SK-N-SH (cell line): ENCODE results near the gene CEACAM20. TPM values are rescaled to one million over a fixed set of nuclear protein-coding genes. Genes with fewer than 3 reads are reported as not detected.

ENCODE experiments used
- CTCF ChIA-PET: fragments of 300-600, 350-600 bp; formaldehyde crosslinking; extraction: SDS; loops from one replicate; lab custom pipeline; 2021; lab: Yijun Ruan, JAX
- POLR2A ChIA-PET: fragments of 350-600 bp; sonication (Branson Sonifier 250); formaldehyde crosslinking; extraction: SDS; loops from one replicate; lab custom pipeline; 2020; ENCODE audit warnings: antibody characterized with exemption, inconsistent platforms; lab: Yijun Ruan, JAX
- DNase-seq: peaks from one replicate; pipeline ENCODE4 v3.0.0; 2012
- H2AFZ ChIP-seq: fragments of 200-600 bp; sonication (generic); 2 replicates; pipeline ENCODE4 v1.8.1; 2016; ENCODE audit warnings: antibody characterized with exemption, mild to moderate bottlenecking, low read depth
- H3F3A ChIP-seq: fragments of 200-600 bp; sonication (generic); replicated peaks from 2 replicates; pipeline ENCODE3; 2016; ENCODE audit warnings: antibody characterized with exemption, mild to moderate bottlenecking; ENCODE audit not compliant: insufficient read depth
- H3K27ac ChIP-seq, 2 experiments: fragments of 200-500 bp in 1 of 2; fragments of 200-600 bp in 1 of 2; sonication (Bioruptor generic) in 1 of 2; sonication (generic), shearing (Covaris generic) in 1 of 2; 2 replicates each; pipeline versions ENCODE4 v1.5.1 to v1.6.1; 2014 to 2016; ENCODE audit warnings: low read depth in 2 of 2, inconsistent platforms in 1 of 2, low read length in 1 of 2, mild to moderate bottlenecking in 1 of 2, mixed read lengths in 1 of 2
- H3K27me3 ChIP-seq: fragments of 200-600 bp; sonication (generic), shearing (Covaris generic); 2 replicates; pipeline ENCODE4 v1.6.1; 2016; ENCODE audit warnings: mixed run types; ENCODE audit not compliant: insufficient read depth
- H3K36me3 ChIP-seq, 2 experiments: fragments of 200-500 bp in 1 of 2; fragments of 200-600 bp in 1 of 2; sonication (Bioruptor generic) in 1 of 2; sonication (generic) in 1 of 2; replicated peaks in 1 of 2; 2 replicates each; pipeline versions ENCODE3 to v1.5.1; 2014 to 2016; ENCODE audit warnings: low read length in 1 of 2, mild to moderate bottlenecking in 1 of 2; ENCODE audit not compliant: insufficient read depth in 2 of 2, control insufficient read depth in 1 of 2
- H3K4me1 ChIP-seq, 2 experiments: fragments of 200-500 bp in 1 of 2; fragments of 200-600 bp in 1 of 2; sonication (Bioruptor generic) in 1 of 2; sonication (generic), shearing (Covaris generic) in 1 of 2; 2 replicates each; pipeline versions ENCODE4 v1.5.1 to v1.6.1; 2014 to 2016; ENCODE audit warnings: low read depth in 1 of 2, low read length in 1 of 2, mixed run types in 1 of 2; ENCODE audit not compliant: insufficient read depth in 2 of 2, control insufficient read depth in 1 of 2
- H3K4me2 ChIP-seq: fragments of 200-600 bp; sonication (generic), shearing (Covaris generic); 2 replicates; pipeline ENCODE4 v1.6.1; 2017; ENCODE audit warnings: mixed run types
- H3K4me3 ChIP-seq, 2 experiments: fragments of 200-500 bp in 1 of 2; fragments of 200-600 bp in 1 of 2; sonication (Bioruptor generic) in 1 of 2; sonication (generic), shearing (Covaris generic) in 1 of 2; 2 replicates each; pipeline versions ENCODE4 v1.5.1 to v1.8.1; 2014 to 2016; ENCODE audit warnings: low read depth in 2 of 2, inconsistent platforms in 1 of 2, low read length in 1 of 2, mild to moderate bottlenecking in 1 of 2, mixed read lengths in 1 of 2, moderate library complexity in 1 of 2
- H3K79me2 ChIP-seq: fragments of 200-600 bp; sonication (generic); 2 replicates; pipeline ENCODE4 v1.8.1; 2017; ENCODE audit warnings: mild to moderate bottlenecking; ENCODE audit not compliant: insufficient read depth
- H3K9ac ChIP-seq: fragments of 200-600 bp; sonication (generic); 2 replicates; pipeline ENCODE4 v1.6.1; 2017; ENCODE audit warnings: mixed run types
- H3K9me2 ChIP-seq: fragments of 200-600 bp; sonication (generic); 2 replicates; pipeline ENCODE4 v1.6.1; 2017; ENCODE audit warnings: mixed run types
- H3K9me3 ChIP-seq: fragments of 200-600 bp; sonication (generic); 2 replicates; pipeline ENCODE4 v1.6.1; 2017; ENCODE audit warnings: mixed run types, mild to moderate bottlenecking, moderate library complexity
- H4K20me1 ChIP-seq: fragments of 200-600 bp; sonication (generic); 2 replicates; pipeline ENCODE4 v1.6.1; 2017; ENCODE audit warnings: mild to moderate bottlenecking, mixed run types; ENCODE audit not compliant: insufficient read depth
- FOXM1 ChIP-seq: IDR thresholded peaks from 2 replicates; pipeline ENCODE4 v1.4.0; 2012; ENCODE audit warnings: low read depth, mild to moderate bottlenecking
- JUND ChIP-seq: IDR thresholded peaks from 2 replicates; pipeline ENCODE4 v1.4.0; 2012
- MEF2A ChIP-seq: IDR thresholded peaks from 2 replicates; pipeline ENCODE4 v1.4.0; 2012; ENCODE audit warnings: low read depth, borderline replicate concordance
- NFIC ChIP-seq: IDR thresholded peaks from 2 replicates; pipeline ENCODE4 v1.4.0; 2012; ENCODE audit warnings: borderline replicate concordance
- NRF1 ChIP-seq: IDR thresholded peaks from 2 replicates; pipeline ENCODE4 v1.6.1; 2012; ENCODE audit warnings: low read depth, mild to moderate bottlenecking, low read length
- POLR2AphosphoS5 ChIP-seq: IDR thresholded peaks from 2 replicates; pipeline ENCODE4 v1.6.1; 2012; ENCODE audit warnings: low read depth, low read length
- RAD21 ChIP-seq: IDR thresholded peaks from 2 replicates; pipeline ENCODE4 v1.6.1; 2012; ENCODE audit warnings: mild to moderate bottlenecking, low read length
- RCOR1 ChIP-seq: fragments of 150-350 bp; IDR thresholded peaks from 2 replicates; pipeline ENCODE4 v1.6.1; 2017; ENCODE audit warnings: antibody characterized with exemption, low read length
- RFX5 ChIP-seq: IDR thresholded peaks from 2 replicates; pipeline ENCODE4 v1.6.1; 2012; ENCODE audit warnings: mild to moderate bottlenecking, improper control_type of control experiment, low read length
- RXRA ChIP-seq: IDR thresholded peaks from 2 replicates; pipeline ENCODE4 v1.4.0; 2012; ENCODE audit warnings: low read depth, mild to moderate bottlenecking, borderline replicate concordance
- TCF12 ChIP-seq: IDR thresholded peaks from 2 replicates; pipeline ENCODE4 v1.4.0; 2012
- TEAD4 ChIP-seq: IDR thresholded peaks from 2 replicates; pipeline ENCODE4 v1.4.0; 2012; ENCODE audit warnings: mild to moderate bottlenecking, borderline replicate concordance; ENCODE audit not compliant: insufficient read depth
- WGBS: methylation state at CpG from one replicate; pipeline ENCODE4 v1.1.6; 2017; ENCODE audit warnings: low lambda C conversion rate; 5-methylcytosine and 5-hydroxymethylcytosine counted together
- polyA plus RNA-seq, 3 experiments: library from polyadenylated mRNA; depleted of rRNA; stranded (reverse); fragments of >200 nt; gene quantifications; 2 replicates each; pipeline ENCODE4 v1.2.3, GENCODE V29; 2012
- TF ChIP-seq, protein P1 (sequence below): IDR thresholded peaks from 2 replicates; pipeline ENCODE4 v1.6.1; 2012; ENCODE audit warnings: mild to moderate bottlenecking, low read depth, low read length, moderate library complexity
- TF ChIP-seq, protein P2 (sequence below): IDR thresholded peaks from 2 replicates; pipeline ENCODE4 v1.4.0; 2012; ENCODE audit warnings: low read depth
- TF ChIP-seq, protein P3 (sequence below): fragments of 200-600 bp; sonication (generic); IDR thresholded peaks from 2 replicates; pipeline ENCODE4 v1.6.1; 2017; ENCODE audit warnings: antibody characterized with exemption, mild to moderate bottlenecking, moderate library complexity
- TF ChIP-seq, protein P4 (sequence below): IDR thresholded peaks from 2 replicates; pipeline ENCODE4 v1.4.0; 2012; ENCODE audit warnings: low read depth, borderline replicate concordance

The CEACAM20 gene
- polyA plus RNA-seq, 1 of the 3 experiments (the other 2 are of a cell fraction) = not detected

DNA sequence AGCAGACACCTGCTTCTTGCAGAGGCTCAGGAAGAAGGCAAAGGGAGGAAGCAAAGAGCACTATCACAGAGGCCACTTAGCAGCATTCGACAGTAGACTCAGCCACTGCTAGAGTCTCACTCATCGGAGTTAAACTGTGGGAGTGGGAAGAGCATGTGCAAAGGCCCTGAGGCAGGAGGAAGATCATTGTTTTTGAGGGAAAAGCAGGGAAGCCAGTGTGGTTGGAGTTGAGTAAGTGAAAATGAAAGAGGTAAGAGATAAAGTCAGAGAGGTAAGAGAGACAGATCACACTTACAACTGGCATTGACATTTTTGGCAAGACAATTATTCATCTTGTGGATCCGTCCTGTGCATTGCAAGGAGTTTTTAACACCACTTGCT is 41.1 kb upstream of the CEACAM20 start:
- H3K27ac ChIP-seq = no peak overlapping the region
- no peaks in the 10 kb centered on the region for H3F3A ChIP-seq
- H4K20me1 ChIP-seq = no peaks in the 10 kb centered on the region
- no peak for DNase-seq
- TF ChIP-seq, protein P1, sequence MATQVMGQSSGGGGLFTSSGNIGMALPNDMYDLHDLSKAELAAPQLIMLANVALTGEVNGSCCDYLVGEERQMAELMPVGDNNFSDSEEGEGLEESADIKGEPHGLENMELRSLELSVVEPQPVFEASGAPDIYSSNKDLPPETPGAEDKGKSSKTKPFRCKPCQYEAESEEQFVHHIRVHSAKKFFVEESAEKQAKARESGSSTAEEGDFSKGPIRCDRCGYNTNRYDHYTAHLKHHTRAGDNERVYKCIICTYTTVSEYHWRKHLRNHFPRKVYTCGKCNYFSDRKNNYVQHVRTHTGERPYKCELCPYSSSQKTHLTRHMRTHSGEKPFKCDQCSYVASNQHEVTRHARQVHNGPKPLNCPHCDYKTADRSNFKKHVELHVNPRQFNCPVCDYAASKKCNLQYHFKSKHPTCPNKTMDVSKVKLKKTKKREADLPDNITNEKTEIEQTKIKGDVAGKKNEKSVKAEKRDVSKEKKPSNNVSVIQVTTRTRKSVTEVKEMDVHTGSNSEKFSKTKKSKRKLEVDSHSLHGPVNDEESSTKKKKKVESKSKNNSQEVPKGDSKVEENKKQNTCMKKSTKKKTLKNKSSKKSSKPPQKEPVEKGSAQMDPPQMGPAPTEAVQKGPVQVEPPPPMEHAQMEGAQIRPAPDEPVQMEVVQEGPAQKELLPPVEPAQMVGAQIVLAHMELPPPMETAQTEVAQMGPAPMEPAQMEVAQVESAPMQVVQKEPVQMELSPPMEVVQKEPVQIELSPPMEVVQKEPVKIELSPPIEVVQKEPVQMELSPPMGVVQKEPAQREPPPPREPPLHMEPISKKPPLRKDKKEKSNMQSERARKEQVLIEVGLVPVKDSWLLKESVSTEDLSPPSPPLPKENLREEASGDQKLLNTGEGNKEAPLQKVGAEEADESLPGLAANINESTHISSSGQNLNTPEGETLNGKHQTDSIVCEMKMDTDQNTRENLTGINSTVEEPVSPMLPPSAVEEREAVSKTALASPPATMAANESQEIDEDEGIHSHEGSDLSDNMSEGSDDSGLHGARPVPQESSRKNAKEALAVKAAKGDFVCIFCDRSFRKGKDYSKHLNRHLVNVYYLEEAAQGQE = no peak
- TF ChIP-seq RAD21 = no peak
- no peak for TF ChIP-seq RCOR1
- no peaks in the 10 kb centered on the region for H3K4me1 ChIP-seq
- H3K79me2 ChIP-seq = no peaks in the 10 kb centered on the region
- no peak overlapping the region for H2AFZ ChIP-seq
- H3K9me3 ChIP-seq = no peaks in the 10 kb centered on the region
- H3K9me2 ChIP-seq = no peaks in the 10 kb centered on the region
- H3K4me3 ChIP-seq = peak overlapping the region in 1 of 2 experiments; percentile 34; a peak in 1 of 4 replicates
- H3K36me3 ChIP-seq = no peaks in the 10 kb centered on the region
- no peak overlapping the region for H3K9ac ChIP-seq
- CTCF ChIA-PET = interaction anchor here (0.5 to 3.3 kb wide), 65 partner anchors 9 to 570 kb away, joined by 3 to 148 read pairs (median 5); partner anchors contain the start of genes CEACAM19 and CEACAM20
- POLR2A ChIA-PET = interaction anchor here (0.8 kb wide), 1 partner anchor 86 kb away, joined by 3 read pairs; no protein-coding TSS in a partner anchor
- H3K4me2 ChIP-seq = no peak overlapping the region
- H3K27me3 ChIP-seq = peaks cover 36% of the 10 kb centered on the region; the same call in 1 of the 2 replicates
- WGBS = 4% methylated on average over 3 of the region's 3 CpGs

DNA sequence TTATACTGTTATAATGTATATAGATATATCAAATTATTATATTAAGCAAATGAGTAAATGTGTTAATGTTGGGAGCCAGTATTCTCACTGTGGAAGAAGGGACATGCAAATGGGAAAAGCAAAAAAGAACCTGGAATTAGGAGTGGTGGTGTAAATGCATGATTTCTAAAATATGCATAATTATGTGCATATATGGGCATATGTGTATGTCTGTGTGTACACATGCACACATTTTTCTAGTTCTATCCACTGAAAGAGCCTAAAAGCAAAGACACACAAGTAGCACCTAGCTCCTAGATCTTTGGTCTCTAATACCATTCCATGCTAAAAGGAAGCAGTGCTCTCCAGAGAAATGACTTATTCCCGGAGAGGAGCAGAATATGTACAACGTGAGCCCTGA is 38.3 kb upstream of the CEACAM20 start:
- CTCF ChIA-PET = interaction anchor here (0.8 to 1.1 kb wide), 2 partner anchors 90 kb away, joined by 3 to 7 read pairs; no protein-coding TSS in a partner anchor
- Histone ChIP-seq H3K4me3 (no peak overlapping the region), H2AFZ (no peak overlapping the region), H3K4me1 (no peaks in the 10 kb centered on the region), H3F3A (no peaks in the 10 kb centered on the region), H3K4me2 (no peak overlapping the region), H3K27ac (no peak overlapping the region), H4K20me1 (no peaks in the 10 kb centered on the region), H3K9me2 (no peaks in the 10 kb centered on the region), H3K9me3 (no peaks in the 10 kb centered on the region), H3K79me2 (no peaks in the 10 kb centered on the region), H3K27me3 (peaks cover 44% of the 10 kb centered on the region; the same call in 1 of the 2 replicates), H3K9ac (no peak overlapping the region), H3K36me3 (no peaks in the 10 kb centered on the region)
- POLR2A ChIA-PET = no interaction called here
- no peak for DNase-seq
- TF ChIP-seq NFIC = no peak
- TF ChIP-seq, protein P2, sequence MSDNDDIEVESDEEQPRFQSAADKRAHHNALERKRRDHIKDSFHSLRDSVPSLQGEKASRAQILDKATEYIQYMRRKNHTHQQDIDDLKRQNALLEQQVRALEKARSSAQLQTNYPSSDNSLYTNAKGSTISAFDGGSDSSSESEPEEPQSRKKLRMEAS = no peak
- 25% methylated on average over 2 of the region's 2 CpGs for WGBS

DNA sequence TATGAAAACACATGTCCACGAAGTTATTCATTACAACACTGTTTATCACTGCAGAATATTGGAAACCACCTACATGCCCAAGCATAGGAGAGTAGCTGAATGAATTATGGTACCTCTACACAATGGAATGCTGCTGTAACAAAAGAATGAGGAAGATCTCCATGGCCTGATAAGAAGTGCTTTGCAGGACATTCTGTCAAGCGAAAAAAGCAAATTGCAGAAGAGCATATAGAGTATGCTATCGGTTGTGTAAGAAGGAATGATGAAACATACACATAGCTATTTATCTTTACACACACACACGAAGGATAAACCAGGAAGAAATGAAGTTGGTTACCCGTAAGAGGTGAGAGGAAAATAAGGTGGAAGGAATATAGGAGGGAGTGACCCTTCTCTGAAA is 37.5 kb upstream of the CEACAM20 start:
- under 1% methylated on average over 5 of the region's 5 CpGs for WGBS
- no peaks in the 10 kb centered on the region for H4K20me1 ChIP-seq
- no peaks in the 10 kb centered on the region for H3K9me2 ChIP-seq
- ChIA-PET CTCF (interaction anchor here (0.8 to 1.7 kb wide), 2 partner anchors 10 to 91 kb away, joined by 3 read pairs; no protein-coding TSS in a partner anchor), POLR2A (no interaction called here)
- no peak overlapping the region for H3K9ac ChIP-seq
- H3K27ac ChIP-seq = no peak overlapping the region
- peaks cover 49% of the 10 kb centered on the region; the same call in 1 of the 2 replicates for H3K27me3 ChIP-seq
- no peaks in the 10 kb centered on the region for H3K4me1 ChIP-seq
- no peaks in the 10 kb centered on the region for H3F3A ChIP-seq
- DNase-seq = no peak
- no peak overlapping the region for H3K4me2 ChIP-seq
- H3K79me2 ChIP-seq = no peaks in the 10 kb centered on the region
- no peak overlapping the region for H2AFZ ChIP-seq
- H3K9me3 ChIP-seq = no peaks in the 10 kb centered on the region
- no peaks in the 10 kb centered on the region for H3K36me3 ChIP-seq
- H3K4me3 ChIP-seq = no peak overlapping the region
- TF ChIP-seq, protein P3, sequence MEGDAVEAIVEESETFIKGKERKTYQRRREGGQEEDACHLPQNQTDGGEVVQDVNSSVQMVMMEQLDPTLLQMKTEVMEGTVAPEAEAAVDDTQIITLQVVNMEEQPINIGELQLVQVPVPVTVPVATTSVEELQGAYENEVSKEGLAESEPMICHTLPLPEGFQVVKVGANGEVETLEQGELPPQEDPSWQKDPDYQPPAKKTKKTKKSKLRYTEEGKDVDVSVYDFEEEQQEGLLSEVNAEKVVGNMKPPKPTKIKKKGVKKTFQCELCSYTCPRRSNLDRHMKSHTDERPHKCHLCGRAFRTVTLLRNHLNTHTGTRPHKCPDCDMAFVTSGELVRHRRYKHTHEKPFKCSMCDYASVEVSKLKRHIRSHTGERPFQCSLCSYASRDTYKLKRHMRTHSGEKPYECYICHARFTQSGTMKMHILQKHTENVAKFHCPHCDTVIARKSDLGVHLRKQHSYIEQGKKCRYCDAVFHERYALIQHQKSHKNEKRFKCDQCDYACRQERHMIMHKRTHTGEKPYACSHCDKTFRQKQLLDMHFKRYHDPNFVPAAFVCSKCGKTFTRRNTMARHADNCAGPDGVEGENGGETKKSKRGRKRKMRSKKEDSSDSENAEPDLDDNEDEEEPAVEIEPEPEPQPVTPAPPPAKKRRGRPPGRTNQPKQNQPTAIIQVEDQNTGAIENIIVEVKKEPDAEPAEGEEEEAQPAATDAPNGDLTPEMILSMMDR = no peak
- TF ChIP-seq RFX5 = no peak
- TF ChIP-seq POLR2AphosphoS5 = no peak
- no peak for TF ChIP-seq NRF1
- TF ChIP-seq, protein P2 = no peak
- TF ChIP-seq FOXM1 = no peak
- no peak for TF ChIP-seq TEAD4
- TF ChIP-seq JUND = no peak
- TF ChIP-seq MEF2A = no peak
- TF ChIP-seq, protein P4, sequence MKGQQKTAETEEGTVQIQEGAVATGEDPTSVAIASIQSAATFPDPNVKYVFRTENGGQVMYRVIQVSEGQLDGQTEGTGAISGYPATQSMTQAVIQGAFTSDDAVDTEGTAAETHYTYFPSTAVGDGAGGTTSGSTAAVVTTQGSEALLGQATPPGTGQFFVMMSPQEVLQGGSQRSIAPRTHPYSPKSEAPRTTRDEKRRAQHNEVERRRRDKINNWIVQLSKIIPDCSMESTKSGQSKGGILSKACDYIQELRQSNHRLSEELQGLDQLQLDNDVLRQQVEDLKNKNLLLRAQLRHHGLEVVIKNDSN = no peak
- no peak for TF ChIP-seq TCF12
- TF ChIP-seq RXRA = no peak
